Neuronal stem cell (in vitro differentiated cells): Measurements from ENCODE around the gene TUBGCP3.
"Not testable (repeated sequence)": the region's sequence is repeated elsewhere in the genome, so short reads cannot be mapped to it uniquely, and the experiment has no call there.

ENCODE experiments used
- DNase-seq: peaks from one replicate; pipeline ENCODE4 v3.0.0-alpha.2; 2013; ENCODE audit warnings: low spot score
- H2AFZ ChIP-seq: one replicate; pipeline ENCODE4 v1.6.1; 2013; ENCODE audit warnings: mild to moderate bottlenecking, low read length, inconsistent platforms
- H2AK5ac ChIP-seq: 2 replicates; pipeline ENCODE4 v1.6.1; 2013; ENCODE audit warnings: low read depth, mild to moderate bottlenecking, inconsistent platforms, low read length, moderate library complexity, mixed read lengths
- H2BK120ac ChIP-seq: 2 replicates; pipeline ENCODE4 v1.6.1; 2013; ENCODE audit warnings: low read depth, mild to moderate bottlenecking, inconsistent platforms, low read length, moderate library complexity, mixed read lengths
- H2BK12ac ChIP-seq: one replicate; pipeline ENCODE4 v1.6.1; 2013; ENCODE audit warnings: low read length, inconsistent platforms
- H2BK15ac ChIP-seq: 2 replicates; pipeline ENCODE4 v1.6.1; 2013; ENCODE audit warnings: mild to moderate bottlenecking, low read length, inconsistent platforms, mixed read lengths
- H2BK5ac ChIP-seq: one replicate; pipeline ENCODE4 v1.6.1; 2013; ENCODE audit warnings: inconsistent platforms, mild to moderate bottlenecking, low read length, moderate library complexity
- H3K14ac ChIP-seq: one replicate; pipeline ENCODE4 v1.6.1; 2013; ENCODE audit warnings: low read length, inconsistent platforms
- H3K18ac ChIP-seq: 2 replicates; pipeline ENCODE4 v1.6.1; 2013; ENCODE audit warnings: low read length, inconsistent platforms
- H3K23ac ChIP-seq: 2 replicates; pipeline ENCODE4 v1.6.1; 2013; ENCODE audit warnings: low read depth, mild to moderate bottlenecking, mixed read lengths, low read length, inconsistent platforms; ENCODE audit not compliant: poor library complexity
- H3K27ac ChIP-seq: replicated peaks from 3 replicates; pipeline ENCODE4 v1.5.1; 2013; ENCODE audit warnings: low read length, inconsistent platforms
- H3K27me3 ChIP-seq, 3 experiments: 2 replicates each; pipeline ENCODE4 v1.6.1; 2013; ENCODE audit warnings: low read length in 3 of 3, mild to moderate bottlenecking in 2 of 3, inconsistent platforms in 1 of 3, low read depth in 1 of 3, mixed read lengths in 1 of 3, moderate library complexity in 1 of 3; ENCODE audit not compliant: control insufficient read depth in 3 of 3, insufficient read depth in 3 of 3
- H3K36me3 ChIP-seq, 2 donors: replicated peaks in 1 of 2; 2 replicates each; pipeline ENCODE4 v1.6.1; 2013; ENCODE audit warnings: low read length in 2 of 2; ENCODE audit not compliant: control insufficient read depth in 2 of 2, insufficient read depth in 2 of 2
- H3K4ac ChIP-seq: 2 replicates; pipeline ENCODE4 v1.6.1; 2013; ENCODE audit warnings: inconsistent platforms, mild to moderate bottlenecking, low read length, moderate library complexity
- H3K4me1 ChIP-seq, 2 donors: 1 replicate in 1 of 2; 2 replicates in 1 of 2; pipeline ENCODE4 v1.6.1; 2013; ENCODE audit warnings: low read length in 2 of 2, low read depth in 1 of 2; ENCODE audit not compliant: control insufficient read depth in 2 of 2, insufficient read depth in 1 of 2
- H3K4me2 ChIP-seq: one replicate; pipeline ENCODE4 v1.6.1; 2013; ENCODE audit warnings: mild to moderate bottlenecking, low read length, inconsistent platforms; ENCODE audit not compliant: insufficient read depth, poor library complexity, severe bottlenecking
- H3K4me3 ChIP-seq, 2 donors: 2 replicates each; pipeline ENCODE4 v1.5.1; 2013; ENCODE audit warnings: low read length in 2 of 2, mild to moderate bottlenecking in 2 of 2, inconsistent platforms in 1 of 2, moderate library complexity in 1 of 2
- H3K79me1 ChIP-seq: one replicate; pipeline ENCODE4 v1.6.1; 2013; ENCODE audit warnings: low read depth, mild to moderate bottlenecking, inconsistent platforms, low read length, moderate library complexity
- H3K9ac ChIP-seq: one replicate; pipeline ENCODE4 v1.6.1; 2013; ENCODE audit warnings: mild to moderate bottlenecking, low read depth, low read length, inconsistent platforms; ENCODE audit not compliant: poor library complexity
- H3K9me3 ChIP-seq, 2 donors: replicated peaks in 1 of 2; 2 replicates each; pipeline versions ENCODE3 to v1.6.1; 2013; ENCODE audit warnings: low read length in 2 of 2, mild to moderate bottlenecking in 2 of 2, inconsistent platforms in 1 of 2, low read depth in 1 of 2, mixed read lengths in 1 of 2, moderate library complexity in 1 of 2; ENCODE audit not compliant: control insufficient read depth in 2 of 2, insufficient read depth in 1 of 2
- H4K8ac ChIP-seq: one replicate; pipeline ENCODE4 v1.6.1; 2013; ENCODE audit warnings: low read depth, mild to moderate bottlenecking, inconsistent platforms, low read length, moderate library complexity
- H4K91ac ChIP-seq: one replicate; pipeline ENCODE4 v1.6.1; 2013; ENCODE audit warnings: low read length, low read depth, mild to moderate bottlenecking, inconsistent platforms; ENCODE audit not compliant: poor library complexity
- WGBS, 2 donors: extraction: QIAGEN DNeasy Blood & Tissue Kit; methylation state at CpG; one replicate each; pipeline ENCODE4 v1.1.7; 2013; ENCODE audit warnings: missing lambda C conversion rate in 2 of 2, mixed read lengths in 1 of 2; ENCODE audit not compliant: insufficient read length in 2 of 2, insufficient replicate concordance in 1 of 2; ENCODE audit errors: extremely low coverage in 2 of 2; 5-methylcytosine and 5-hydroxymethylcytosine counted together

TUBGCP3 gene

DNA sequence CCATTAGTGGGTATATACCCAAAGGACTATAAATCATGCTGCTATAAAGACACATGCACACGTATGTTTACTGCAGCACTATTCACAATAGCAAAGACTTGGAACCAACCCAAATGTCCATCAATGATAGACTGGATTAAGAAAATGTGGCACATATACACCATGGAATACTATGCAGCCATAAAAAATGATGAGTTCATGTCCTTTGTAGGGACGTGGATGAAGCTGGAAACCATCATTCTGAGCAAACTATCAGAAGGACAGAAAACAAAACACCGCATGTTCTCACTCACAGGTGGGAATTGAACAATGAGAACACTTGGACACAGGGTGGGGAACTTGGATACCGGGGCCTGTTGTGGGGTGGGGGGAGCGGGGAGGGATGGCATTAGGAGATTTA, 39.0 kb downstream of the TUBGCP3 start:
- H4K8ac ChIP-seq, H3K9ac ChIP-seq, H2BK15ac ChIP-seq, H2AFZ ChIP-seq, H3K4ac ChIP-seq, H3K27me3 ChIP-seq, H3K4me2 ChIP-seq, DNase-seq, H2BK120ac ChIP-seq, H3K4me3 ChIP-seq, H2BK5ac ChIP-seq, H2AK5ac ChIP-seq, H2BK12ac ChIP-seq, H4K91ac ChIP-seq, H3K9me3 ChIP-seq, H3K4me1 ChIP-seq, H3K18ac ChIP-seq, H3K79me1 ChIP-seq, H3K27ac ChIP-seq, H3K23ac ChIP-seq, H3K14ac ChIP-seq: not testable (repeated sequence)
- peaks cover 45 to 82% of the 10 kb centered on the region in 2 donors for H3K36me3 ChIP-seq
- no CpG with 5 or more reads among the region's 5 CpGs for WGBS, 2 donors

DNA sequence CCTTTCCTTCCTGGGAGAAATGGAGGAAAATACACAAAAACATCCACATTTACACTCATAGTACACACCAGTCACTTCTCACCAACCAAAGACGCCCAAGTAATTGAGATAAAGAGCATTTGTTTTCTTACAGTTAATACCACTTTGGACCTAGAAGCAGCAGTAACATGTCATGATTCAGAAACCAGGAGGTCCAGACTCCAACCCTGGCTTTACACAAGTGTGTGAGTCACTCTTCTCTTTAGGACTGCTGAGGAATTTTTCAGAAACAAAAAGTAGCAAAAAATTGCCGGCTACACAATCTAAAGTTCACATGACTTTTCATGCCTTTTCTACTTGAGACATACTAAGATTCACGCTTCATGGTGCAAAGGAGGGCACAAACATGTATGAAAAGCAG, 42.1 kb downstream of the TUBGCP3 start:
- WGBS, 2 donors: no CpG with 5 or more reads among the region's 3 CpGs
- peaks cover 28 to 64% of the 10 kb centered on the region in 2 donors for H3K36me3 ChIP-seq
- H3K9ac ChIP-seq: no peak overlapping the region
- no peak overlapping the region for H3K4me3 ChIP-seq
- DNase-seq: no peak
- no peak overlapping the region for H3K4me2 ChIP-seq
- no peak overlapping the region for H2AK5ac ChIP-seq
- no peak overlapping the region for H2BK120ac ChIP-seq
- no peak overlapping the region for H3K27ac ChIP-seq
- H4K91ac ChIP-seq: no peak overlapping the region
- H4K8ac ChIP-seq: no peak overlapping the region
- no peaks in the 10 kb centered on the region for H3K9me3 ChIP-seq
- H2BK5ac ChIP-seq: no peak overlapping the region
- H3K4me1 ChIP-seq: no peaks in the 10 kb centered on the region
- H3K4ac ChIP-seq: no peak overlapping the region
- H3K79me1 ChIP-seq: no peaks in the 10 kb centered on the region
- no peak overlapping the region for H3K18ac ChIP-seq
- H2AFZ ChIP-seq: no peak overlapping the region
- no peak overlapping the region for H2BK15ac ChIP-seq
- H3K23ac ChIP-seq: no peak overlapping the region
- no peaks in the 10 kb centered on the region for H3K27me3 ChIP-seq
- H3K14ac ChIP-seq: no peak overlapping the region
- no peak overlapping the region for H2BK12ac ChIP-seq

DNA sequence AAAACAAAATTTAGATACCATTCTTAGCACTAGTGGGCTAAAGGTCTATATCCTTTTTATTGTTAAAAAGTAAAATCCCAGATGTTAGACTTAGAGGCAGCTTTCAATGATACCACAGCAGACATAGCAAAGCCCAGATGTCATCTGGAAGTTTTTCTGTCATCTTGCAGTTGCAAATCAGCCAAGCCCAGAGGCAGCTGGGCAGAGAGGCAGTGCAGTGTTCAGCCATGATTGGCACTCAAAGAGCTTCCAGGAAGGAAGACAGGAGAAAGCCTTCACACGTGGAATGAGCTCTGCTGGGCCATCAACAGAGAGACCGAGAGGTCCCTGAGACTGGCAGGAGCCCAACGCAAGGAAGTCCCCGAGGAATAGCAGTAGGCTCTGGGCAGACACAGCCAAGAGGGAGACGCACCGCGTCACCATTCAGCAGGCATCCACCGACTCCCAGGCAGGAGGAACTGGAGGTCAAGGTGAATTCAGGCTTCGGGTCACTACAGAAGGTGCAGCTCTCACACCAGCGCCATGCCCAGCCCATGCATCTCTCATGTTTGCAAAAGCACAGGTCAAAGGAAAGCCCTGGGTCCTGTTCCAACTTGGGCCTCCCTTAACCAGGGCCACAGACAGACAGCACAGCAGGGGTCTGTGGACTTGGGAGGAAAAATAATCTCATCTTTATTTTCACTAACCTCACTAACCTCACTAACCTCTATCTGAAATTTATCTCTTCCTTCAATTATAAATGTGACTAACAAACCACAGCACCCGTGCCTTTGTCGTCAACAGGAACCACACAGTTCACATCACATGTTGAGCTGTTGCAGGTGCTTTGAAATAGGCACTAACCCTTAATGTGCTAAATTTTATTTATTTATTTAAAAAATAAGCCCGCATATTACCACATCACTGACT, 54.9 kb downstream of the TUBGCP3 start:
- Histone ChIP-seq H3K27ac (no peak overlapping the region), H2AFZ (no peak overlapping the region), H2BK15ac (no peak overlapping the region), H2BK120ac (no peak overlapping the region), H2AK5ac (no peak overlapping the region), H3K23ac (no peak overlapping the region), H3K4me1 (no peaks in the 10 kb centered on the region), H4K91ac (no peak overlapping the region), H3K4me2 (no peak overlapping the region), H3K4me3 (no peak overlapping the region), H3K79me1 (peaks cover 2% of the 10 kb centered on the region), H3K36me3 (peaks cover 1 to 42% of the 10 kb centered on the region in 2 donors), H2BK5ac (no peak overlapping the region), H2BK12ac (no peak overlapping the region), H3K4ac (no peak overlapping the region), H3K9me3 (no peaks in the 10 kb centered on the region), H3K9ac (no peak overlapping the region), H4K8ac (no peak overlapping the region), H3K18ac (no peak overlapping the region), H3K14ac (no peak overlapping the region), H3K27me3 (no peaks in the 10 kb centered on the region)
- no CpG with 5 or more reads among the region's 13 CpGs for WGBS, 2 donors
- no peak for DNase-seq

- no CpG with 5 or more reads among the region's 12 CpGs for WGBS, 2 donors
- no peak overlapping the region for H3K4me3 ChIP-seq
- no peak overlapping the region for H4K91ac ChIP-seq
- H3K9ac ChIP-seq: no peak overlapping the region
- H2BK12ac ChIP-seq: no peak overlapping the region
- peaks cover 0 to 2% of the 10 kb centered on the region in 2 donors for H3K9me3 ChIP-seq
- H2BK120ac ChIP-seq: no peak overlapping the region
- H4K8ac ChIP-seq: no peak overlapping the region
- DNase-seq: no peak
- H3K23ac ChIP-seq: no peak overlapping the region
- no peak overlapping the region for H2BK15ac ChIP-seq
- no peak overlapping the region for H2AK5ac ChIP-seq
- H3K4me2 ChIP-seq: no peak overlapping the region
- no peaks in the 10 kb centered on the region for H3K27me3 ChIP-seq
- H3K4ac ChIP-seq: no peak overlapping the region
- H3K14ac ChIP-seq: no peak overlapping the region
- no peak overlapping the region for H3K18ac ChIP-seq
- no peak overlapping the region for H3K27ac ChIP-seq
- peaks cover 6 to 52% of the 10 kb centered on the region in 2 donors for H3K36me3 ChIP-seq
- no peaks in the 10 kb centered on the region for H3K4me1 ChIP-seq
- H2AFZ ChIP-seq: no peak overlapping the region
- peaks cover 2% of the 10 kb centered on the region for H3K79me1 ChIP-seq
- no peak overlapping the region for H2BK5ac ChIP-seq
These were observed 56.6 kb downstream of the TUBGCP3 start for GRCh38 chr13:112531263-112531794.
